ENCODE results near the gene SULT1C2. TPM values are rescaled to one million over a fixed set of nuclear protein-coding genes. Genes with fewer than 3 reads are reported as not detected.

SULT1C2 gene
- polyA plus RNA-seq, 1 experiment: 0.04 TPM

DNA sequence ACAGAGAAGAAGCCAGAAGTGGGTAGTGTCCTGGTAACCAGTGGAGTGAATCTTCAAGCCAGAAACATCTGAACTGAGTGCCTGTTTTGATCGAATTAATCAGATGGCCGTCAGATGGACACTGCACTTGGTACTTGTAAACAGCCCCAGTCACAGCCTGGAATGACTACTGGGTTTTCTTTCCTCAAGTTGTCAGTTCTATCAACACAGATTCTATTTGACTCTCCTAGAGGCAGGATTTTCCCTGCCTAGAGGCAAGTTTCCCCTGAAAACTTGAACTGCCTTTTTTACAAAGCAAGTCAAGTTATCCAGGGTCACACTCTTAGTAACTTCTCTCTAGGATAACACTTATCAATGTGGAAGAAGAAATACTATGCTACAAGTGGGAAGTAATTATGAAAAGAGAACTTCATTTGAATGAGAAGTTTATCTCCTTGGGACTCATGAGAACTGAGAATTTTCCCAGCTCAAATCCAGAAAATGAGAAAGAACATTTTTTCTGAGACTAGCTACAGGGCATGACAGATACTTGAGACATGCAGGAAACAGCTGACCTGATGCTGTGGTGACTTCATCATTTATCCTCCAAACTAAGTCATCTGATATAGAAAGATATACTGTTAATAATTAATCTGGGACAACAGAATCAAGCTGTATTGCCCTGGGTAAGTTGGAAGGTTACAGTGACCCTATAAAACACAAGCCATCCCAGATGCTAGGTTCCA lies 36.0 kb downstream of the SULT1C2 start:
- POLR2A ChIA-PET: no interaction called here
- Histone ChIP-seq H3K27me3 (ENCODE audit: control insufficient read depth, insufficient read depth, low read length) (no peaks in the 10 kb centered on the region), H3K27ac (ENCODE audit: low read depth, low read length) (peak overlapping the region; percentile 4), H3K4me3 (ENCODE audit: low read depth, low read length) (no peak overlapping the region), H3K9me3 (ENCODE audit: control insufficient read depth, insufficient read depth, low read length) (no peaks in the 10 kb centered on the region; the same call in 1 of the 2 replicates)
- CTCF ChIA-PET: no interaction called here
- no peak for DNase-seq (ENCODE audit: low read depth, low spot score)
- TF ChIP-seq CTCF (IDR thresholded peaks at IDR 0.05; ENCODE audit: low read depth, low read length): no peak

DNA sequence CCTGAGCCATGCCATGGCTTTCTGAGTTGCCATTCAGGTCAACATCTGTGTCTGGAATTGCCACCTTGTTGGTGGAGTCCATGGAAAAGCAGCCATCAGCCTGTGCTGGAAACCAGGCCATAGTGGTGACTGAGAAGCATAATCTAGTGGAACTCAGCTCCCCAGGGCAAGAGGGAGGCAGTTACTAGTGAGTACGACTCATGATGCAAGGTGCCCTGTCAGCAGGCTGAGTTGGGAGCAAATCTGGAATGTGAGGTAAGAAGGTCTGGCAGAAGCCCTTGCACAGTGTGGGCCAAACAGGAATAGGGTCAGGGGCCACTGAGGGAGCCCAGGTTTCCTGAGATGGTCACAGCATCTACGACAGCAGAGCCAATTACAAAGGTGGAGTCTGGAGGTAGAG lies 37.1 kb downstream of the SULT1C2 start:
- DNase-seq (ENCODE audit: low read depth, low spot score): no peak
- TF ChIP-seq CTCF (IDR thresholded peaks at IDR 0.05; ENCODE audit: low read depth, low read length): no peak
- Histone ChIP-seq H3K27me3 (ENCODE audit: control insufficient read depth, insufficient read depth, low read length) (peaks cover 2% of the 10 kb centered on the region), H3K4me3 (ENCODE audit: low read depth, low read length) (no peak overlapping the region), H3K27ac (ENCODE audit: low read depth, low read length) (no peak overlapping the region), H3K9me3 (ENCODE audit: control insufficient read depth, insufficient read depth, low read length) (no peaks in the 10 kb centered on the region; the same call in 1 of the 2 replicates)
- POLR2A ChIA-PET: no interaction called here
- CTCF ChIA-PET: no interaction called here

DNA sequence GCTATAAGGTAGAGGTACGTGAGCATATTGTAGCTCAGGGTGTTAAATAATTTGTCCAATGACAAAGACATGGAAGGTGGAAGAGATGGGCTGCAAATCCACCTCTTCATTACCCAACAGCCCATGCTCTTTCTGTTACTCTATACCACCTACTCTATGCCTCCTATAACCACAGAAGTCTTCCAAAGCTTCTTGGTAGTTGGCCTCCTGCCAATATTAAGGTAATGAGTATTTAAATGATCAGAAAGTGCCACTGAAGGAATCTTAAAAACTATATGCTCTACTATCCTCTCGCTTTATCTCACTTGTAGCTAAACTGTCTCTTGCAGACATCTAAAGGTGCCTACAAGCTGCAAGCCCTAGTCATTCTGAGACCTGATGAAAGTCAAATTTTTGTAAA lies 41.1 kb downstream of the SULT1C2 start:
- Histone ChIP-seq H3K27me3 (ENCODE audit: control insufficient read depth, insufficient read depth, low read length) (peaks cover 20% of the 10 kb centered on the region), H3K4me3 (ENCODE audit: low read depth, low read length) (no peak overlapping the region), H3K9me3 (ENCODE audit: control insufficient read depth, insufficient read depth, low read length) (no peaks in the 10 kb centered on the region), H3K27ac (ENCODE audit: low read depth, low read length) (no peak overlapping the region)
- ChIA-PET POLR2A (no interaction called here), CTCF (interaction anchor here (1.0 kb wide), 1 partner anchor 255 kb away, joined by 3 read pairs; no protein-coding TSS in a partner anchor)
- no peak for TF ChIP-seq CTCF (IDR thresholded peaks at IDR 0.05; ENCODE audit: low read depth, low read length)
- no peak for DNase-seq (ENCODE audit: low read depth, low spot score)

- H3K4me3 ChIP-seq (ENCODE audit: low read depth, low read length): no peak overlapping the region
- POLR2A ChIA-PET: no interaction called here
- peaks cover 23% of the 10 kb centered on the region for H3K27me3 ChIP-seq (ENCODE audit: control insufficient read depth, insufficient read depth, low read length)
- CTCF ChIA-PET: no interaction called here
- TF ChIP-seq CTCF (IDR thresholded peaks at IDR 0.05; ENCODE audit: low read depth, low read length): no peak
- no peaks in the 10 kb centered on the region for H3K9me3 ChIP-seq (ENCODE audit: control insufficient read depth, insufficient read depth, low read length)
- no peak for DNase-seq (ENCODE audit: low read depth, low spot score)
- H3K27ac ChIP-seq (ENCODE audit: low read depth, low read length): no peak overlapping the region
These were observed 42.3 kb downstream of the SULT1C2 start for GRCh38 chr2:108330979-108331378.

- peaks cover 10% of the 10 kb centered on the region for H3K27me3 ChIP-seq (ENCODE audit: control insufficient read depth, insufficient read depth, low read length)
- ChIA-PET POLR2A (no interaction called here), CTCF (no interaction called here)
- no peak overlapping the region for H3K4me3 ChIP-seq (ENCODE audit: low read depth, low read length)
- no peaks in the 10 kb centered on the region for H3K9me3 ChIP-seq (ENCODE audit: control insufficient read depth, insufficient read depth, low read length)
- DNase-seq (ENCODE audit: low read depth, low spot score): no peak
- H3K27ac ChIP-seq (ENCODE audit: low read depth, low read length): no peak overlapping the region
- TF ChIP-seq CTCF (IDR thresholded peaks at IDR 0.05; ENCODE audit: low read depth, low read length): no peak
These were observed 57.3 kb downstream of the SULT1C2 start for GRCh38 chr2:108345951-108346350.
